ENCODE results near the gene MYO1G. TPM values are rescaled to one million over a fixed set of nuclear protein-coding genes. Genes with fewer than 3 reads are reported as not detected.

Gene MYO1G
- total and polyA plus RNA-seq, 9 of the 15 experiments (the other 6 are each of a cell fraction or from before 2014, with no cell fraction given) = 0.03 to 0.62 (median 0.13) TPM; not detected in 1

DNA sequence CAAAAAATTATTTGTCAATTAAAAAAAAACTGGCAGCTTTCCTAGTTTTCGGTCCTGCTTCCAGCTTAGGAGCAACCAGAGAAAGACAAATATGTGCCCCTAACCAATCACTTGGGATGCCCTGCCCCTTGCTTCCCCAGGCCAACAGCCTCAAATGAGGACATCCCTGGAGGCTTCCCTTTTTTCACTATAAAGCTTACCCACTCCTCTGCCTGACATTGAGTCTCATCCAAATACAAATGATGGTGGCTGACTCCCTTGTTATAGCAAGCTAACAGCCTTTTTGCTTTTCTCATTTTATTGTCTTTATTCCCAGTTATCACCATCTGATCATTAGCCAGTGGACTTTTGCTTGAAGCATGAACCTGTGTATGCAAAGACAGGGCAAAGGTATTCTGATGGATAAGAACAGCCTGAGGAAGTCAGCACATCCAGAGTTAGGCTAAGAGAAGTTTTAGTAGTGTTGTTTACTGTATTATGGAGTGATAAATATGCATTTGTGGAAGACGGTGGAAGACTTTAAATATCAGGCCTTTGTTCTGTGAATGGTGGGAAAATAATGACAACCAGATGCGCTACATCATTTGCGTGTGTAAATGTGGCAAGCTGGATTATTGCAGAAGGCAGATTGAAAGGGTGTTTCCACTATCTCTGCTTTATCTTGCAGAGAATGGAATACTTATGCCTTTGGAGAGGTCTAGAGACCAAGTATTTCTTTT lies 19.5 kb upstream of the MYO1G start (continued):
- TF ChIP-seq ZNF436 (CRISPR knock-in tag; IDR thresholded peaks at IDR 0.05) (no peak), HNRNPL (IDR thresholded peaks at IDR 0.05; ENCODE audit: low read depth, low read length) (no peak), ETS2 (tag; IDR thresholded peaks at IDR 0.05; ENCODE audit: borderline replicate concordance, poor library complexity, severe bottlenecking) (no peak), NFXL1 (CRISPR knock-in tag; IDR thresholded peaks at IDR 0.05) (no peak), HSF4 (CRISPR knock-in tag; IDR thresholded peaks at IDR 0.05; ENCODE audit: borderline replicate concordance) (no peak), ZNF23 (CRISPR knock-in tag; IDR thresholded peaks at IDR 0.05) (no peak), ZNF75A (CRISPR knock-in tag; IDR thresholded peaks at IDR 0.05) (no peak), ETV5 (CRISPR knock-in tag; IDR thresholded peaks at IDR 0.05; ENCODE audit: low read depth) (no peak), NFATC3 (IDR thresholded peaks at IDR 0.05) (no peak), NR2C2 (CRISPR knock-in tag; IDR thresholded peaks at IDR 0.05) (no peak), NR2C2 (tag; IDR thresholded peaks at IDR 0.05) (no peak), EP300 (IDR thresholded peaks at IDR 0.05; ENCODE audit: low read length) (0 out of 2 replicates have a peak, but pooled peaks have one; percentile 37), CTBP1 (IDR thresholded peaks at IDR 0.05; ENCODE audit: borderline replicate concordance) (no peak), SMARCA5 (IDR thresholded peaks at IDR 0.05) (no peak), TOE1 (IDR thresholded peaks at IDR 0.05; ENCODE audit: borderline replicate concordance) (no peak), TOE1 (CRISPR knock-in tag; IDR thresholded peaks at IDR 0.05; ENCODE audit: borderline replicate concordance, low read depth) (no peak), SREBF1 (IDR thresholded peaks at IDR 0.05; ENCODE audit: borderline replicate concordance, low read depth, low read length) (no peak), ZNF57 (CRISPR knock-in tag; IDR thresholded peaks at IDR 0.05) (no peak), SAP30 (IDR thresholded peaks at IDR 0.05; ENCODE audit: borderline replicate concordance, insufficient read depth, low read depth, low read length, poor library complexity, severe bottlenecking) (no peak), DDX20 (tag; IDR thresholded peaks at IDR 0.05; ENCODE audit: low read depth) (no peak), ZNF41 (CRISPR knock-in tag; conservative IDR thresholded peaks at IDR 0.05) (peak; percentile 97)
- TF ChIP-seq, protein P1, sequence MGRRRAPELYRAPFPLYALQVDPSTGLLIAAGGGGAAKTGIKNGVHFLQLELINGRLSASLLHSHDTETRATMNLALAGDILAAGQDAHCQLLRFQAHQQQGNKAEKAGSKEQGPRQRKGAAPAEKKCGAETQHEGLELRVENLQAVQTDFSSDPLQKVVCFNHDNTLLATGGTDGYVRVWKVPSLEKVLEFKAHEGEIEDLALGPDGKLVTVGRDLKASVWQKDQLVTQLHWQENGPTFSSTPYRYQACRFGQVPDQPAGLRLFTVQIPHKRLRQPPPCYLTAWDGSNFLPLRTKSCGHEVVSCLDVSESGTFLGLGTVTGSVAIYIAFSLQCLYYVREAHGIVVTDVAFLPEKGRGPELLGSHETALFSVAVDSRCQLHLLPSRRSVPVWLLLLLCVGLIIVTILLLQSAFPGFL (CRISPR knock-in tag; IDR thresholded peaks at IDR 0.05) = peak; percentile 67; the same call in 1 of the 2 replicates
- TF ChIP-seq, protein P2, sequence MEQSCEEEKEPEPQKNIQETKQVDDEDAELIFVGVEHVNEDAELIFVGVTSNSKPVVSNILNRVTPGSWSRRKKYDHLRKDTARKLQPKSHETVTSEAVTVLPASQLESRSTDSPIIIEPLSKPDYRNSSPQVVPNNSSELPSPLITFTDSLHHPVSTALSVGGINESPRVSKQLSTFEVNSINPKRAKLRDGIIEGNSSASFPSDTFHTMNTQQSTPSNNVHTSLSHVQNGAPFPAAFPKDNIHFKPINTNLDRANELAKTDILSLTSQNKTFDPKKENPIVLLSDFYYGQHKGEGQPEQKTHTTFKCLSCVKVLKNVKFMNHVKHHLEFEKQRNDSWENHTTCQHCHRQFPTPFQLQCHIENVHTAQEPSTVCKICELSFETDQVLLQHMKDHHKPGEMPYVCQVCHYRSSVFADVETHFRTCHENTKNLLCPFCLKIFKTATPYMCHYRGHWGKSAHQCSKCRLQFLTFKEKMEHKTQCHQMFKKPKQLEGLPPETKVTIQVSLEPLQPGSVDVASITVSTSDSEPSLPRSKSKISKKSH (CRISPR knock-in tag; IDR thresholded peaks at IDR 0.05) = no peak
- TF ChIP-seq, protein P3, sequence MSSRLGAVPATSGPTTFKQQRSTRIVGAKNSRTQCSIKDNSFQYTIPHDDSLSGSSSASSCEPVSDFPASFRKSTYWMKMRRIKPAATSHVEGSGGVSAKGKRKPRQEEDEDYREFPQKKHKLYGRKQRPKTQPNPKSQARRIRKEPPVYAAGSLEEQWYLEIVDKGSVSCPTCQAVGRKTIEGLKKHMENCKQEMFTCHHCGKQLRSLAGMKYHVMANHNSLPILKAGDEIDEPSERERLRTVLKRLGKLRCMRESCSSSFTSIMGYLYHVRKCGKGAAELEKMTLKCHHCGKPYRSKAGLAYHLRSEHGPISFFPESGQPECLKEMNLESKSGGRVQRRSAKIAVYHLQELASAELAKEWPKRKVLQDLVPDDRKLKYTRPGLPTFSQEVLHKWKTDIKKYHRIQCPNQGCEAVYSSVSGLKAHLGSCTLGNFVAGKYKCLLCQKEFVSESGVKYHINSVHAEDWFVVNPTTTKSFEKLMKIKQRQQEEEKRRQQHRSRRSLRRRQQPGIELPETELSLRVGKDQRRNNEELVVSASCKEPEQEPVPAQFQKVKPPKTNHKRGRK (tag; IDR thresholded peaks at IDR 0.05) = no peak
